A172 (cell line): ENCODE data around the gene RITA1. TPM values are rescaled to one million over a fixed set of nuclear protein-coding genes. Genes with fewer than 3 reads are reported as not detected.
A peak's percentile ranks its signal among the peaks of the same experiment; 100 is the strongest.

ENCODE experiments used
- DNase-seq: peaks from one replicate; pipeline ENCODE4 v3.0.0-alpha.2; 2015; ENCODE audit warnings: low spot score
- total RNA-seq: library from RNA; depleted of rRNA; stranded (reverse); fragments of >200 nt; shearing (Covaris generic); gene quantifications from 2 replicates; pipeline ENCODE4 v1.2.3, GENCODE V29; 2014

RITA1 gene
- total RNA-seq, 1 experiment from 2014 or later = 52.2 TPM

GRCh38 chr12:113179023-113179422, 6.5 kb upstream of the RITA1 start:
- no peak for DNase-seq

- DNase-seq = no peak
Observed at GRCh38 chr12:113180333-113180732, 5.2 kb upstream of the RITA1 start.

- DNase-seq = no peak
Observed at GRCh38 chr12:113181975-113182374, 3.5 kb upstream of the RITA1 start.

DNA sequence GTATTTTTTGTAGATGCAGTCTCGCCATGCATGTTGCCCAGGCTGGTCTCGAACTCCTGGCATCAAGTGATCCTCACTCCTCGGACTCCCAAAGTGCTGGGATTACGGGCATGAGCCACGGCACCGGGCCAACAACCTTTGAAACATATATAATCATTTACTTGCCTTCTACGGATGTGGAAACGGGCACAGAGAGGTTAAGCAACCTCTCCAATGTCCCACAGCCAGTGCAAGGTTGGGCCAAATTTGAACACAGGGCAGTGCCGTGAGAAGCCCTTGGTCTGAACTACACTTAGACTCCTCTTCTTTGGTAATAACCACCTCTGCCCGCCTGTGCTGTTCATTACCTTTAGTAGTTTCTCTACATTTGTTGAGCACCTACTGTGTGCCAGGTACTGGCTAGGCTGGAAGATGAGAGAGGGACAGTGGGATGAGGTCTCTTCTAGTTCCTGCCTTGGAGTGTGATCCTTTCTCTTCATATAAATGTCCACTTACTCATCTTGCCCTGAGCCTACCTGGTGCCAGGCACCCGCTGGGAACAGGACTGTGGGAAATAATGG, 2.4 kb upstream of the RITA1 start:
- DNase-seq = no peak

DNA sequence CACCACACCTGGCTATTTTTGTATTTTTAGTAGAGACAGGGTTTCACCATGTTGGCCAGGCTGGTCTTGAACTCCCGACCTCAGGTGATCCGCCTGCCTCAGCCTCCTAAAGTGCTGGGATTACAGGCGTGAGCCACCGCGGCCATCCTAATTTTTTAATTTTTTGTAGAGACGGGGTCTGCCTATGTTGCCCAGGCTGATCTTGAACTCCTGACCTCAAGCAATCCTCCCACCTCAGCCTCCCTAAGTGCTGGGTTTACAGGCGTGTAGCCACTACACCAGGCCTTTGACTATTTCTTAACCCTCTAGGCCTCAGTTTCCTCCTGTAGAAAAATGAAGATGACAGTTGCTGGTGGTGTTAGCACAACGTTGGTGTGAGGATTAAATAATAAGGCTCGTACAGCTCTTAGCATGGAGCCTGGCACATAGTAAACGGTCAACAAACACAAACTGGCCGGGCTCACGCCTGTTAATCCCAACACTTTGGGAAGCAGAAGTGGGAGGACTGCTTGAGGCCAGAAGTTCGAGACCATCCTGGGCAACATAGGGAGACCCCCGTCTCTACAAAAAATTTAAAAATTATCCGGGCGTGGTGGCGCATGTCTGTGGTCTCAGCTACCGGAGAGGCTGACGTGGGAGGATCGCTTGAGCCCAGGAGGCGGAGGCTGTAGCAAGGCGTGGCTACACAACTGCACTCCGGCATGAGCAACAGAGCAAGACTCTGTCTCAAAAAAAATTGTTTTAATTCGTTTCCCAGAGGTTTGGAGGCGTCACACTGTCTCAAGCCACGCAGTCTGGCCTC, 1.2 kb upstream of the RITA1 start:
- DNase-seq = no peak

DNA sequence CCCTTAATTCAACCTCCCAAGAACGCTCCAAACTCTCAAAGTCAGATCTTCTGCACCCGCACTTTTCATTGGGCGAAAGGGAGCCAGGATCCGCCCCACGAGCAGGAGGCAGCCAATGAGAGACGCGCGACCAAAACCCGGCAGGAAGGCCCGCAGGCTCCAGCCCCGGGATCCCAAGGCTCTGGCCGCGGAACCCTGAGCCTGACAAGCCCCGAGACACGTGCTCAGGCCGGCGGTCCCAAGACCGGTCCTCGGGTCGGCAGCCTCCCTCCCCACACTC, 681 bp upstream of the RITA1 start:
- peak; percentile 84 for DNase-seq

GRCh38 chr12:113186033-113186365, 478 bp downstream of the RITA1 start:
- no peak for DNase-seq

- DNase-seq = no peak
Observed at GRCh38 chr12:113186666-113187325, 1.3 kb downstream of the RITA1 start.

- DNase-seq = no peak
Observed at GRCh38 chr12:113189361-113189760, 3.8 kb downstream of the RITA1 start.

DNA sequence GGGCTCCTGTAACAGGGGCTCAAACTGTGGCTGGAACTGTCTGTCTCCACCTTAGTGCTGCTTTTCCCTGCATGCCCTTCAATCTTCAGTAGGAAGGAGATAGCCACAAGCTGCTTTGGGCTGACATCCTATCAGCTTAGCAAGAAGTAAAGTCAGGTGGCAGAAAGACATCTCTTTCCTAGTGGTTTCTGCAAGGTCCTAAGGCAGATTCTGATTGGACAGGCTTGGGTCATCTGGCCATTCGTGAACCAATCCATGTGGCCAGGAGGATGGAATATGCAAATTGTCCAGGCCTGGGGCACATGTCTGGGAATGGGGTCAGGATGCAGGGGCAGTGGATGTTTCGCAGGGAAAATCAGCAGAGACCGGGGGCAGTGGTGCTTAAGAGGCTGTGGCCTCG, 5.2 kb downstream of the RITA1 start:
- peak; percentile 90 for DNase-seq

GRCh38 chr12:113191227-113191626, 5.7 kb downstream of the RITA1 start:
- DNase-seq = no peak

DNA sequence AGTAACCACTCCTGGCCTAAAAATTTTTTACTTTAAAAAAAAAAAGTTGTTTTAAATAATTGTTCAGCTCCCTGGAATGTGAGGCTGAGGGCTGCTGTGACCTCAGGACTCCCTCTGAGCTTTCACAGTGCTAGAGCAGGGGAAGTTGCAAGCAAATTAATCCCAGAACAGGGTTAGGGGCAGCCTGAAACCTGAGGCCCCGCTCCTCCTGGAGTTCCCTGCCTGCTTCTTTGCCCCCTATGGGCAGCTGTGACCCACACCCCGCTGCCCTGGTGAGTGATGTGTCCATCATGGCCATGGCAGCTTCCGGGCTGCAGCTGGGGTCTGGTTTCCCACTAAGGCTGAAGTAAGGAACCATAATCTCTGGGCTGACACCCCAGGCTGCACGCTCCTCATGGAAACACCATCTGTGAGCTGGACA, 9.5 kb downstream of the RITA1 start:
- peak; percentile 42 for DNase-seq

DNA sequence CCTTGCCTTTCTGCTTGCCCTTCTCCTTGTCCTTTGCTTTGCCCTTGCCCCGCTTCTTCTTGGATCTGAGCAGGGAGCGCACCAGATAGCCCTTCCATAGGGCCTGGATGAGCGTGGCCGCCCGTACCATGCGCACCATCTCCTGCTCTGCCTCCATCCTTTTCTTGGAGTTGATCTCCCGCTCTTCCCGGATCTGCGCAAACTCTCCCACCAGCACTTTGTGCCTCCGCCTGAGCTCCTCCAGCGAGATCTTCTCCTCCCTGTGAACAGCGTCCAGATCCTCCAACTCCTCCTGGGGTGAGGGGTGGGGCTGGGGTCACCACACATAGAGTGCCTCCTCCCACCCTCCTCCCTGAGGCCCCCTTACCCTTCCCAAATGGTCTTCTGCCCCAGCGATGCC, 10.1 kb downstream of the RITA1 start:
- no peak for DNase-seq

- DNase-seq = no peak
Observed at GRCh38 chr12:113196582-113196981, 11.1 kb downstream of the RITA1 start.

GRCh38 chr12:113196990-113197389, 11.5 kb downstream of the RITA1 start:
- peak; percentile 81 for DNase-seq

DNA sequence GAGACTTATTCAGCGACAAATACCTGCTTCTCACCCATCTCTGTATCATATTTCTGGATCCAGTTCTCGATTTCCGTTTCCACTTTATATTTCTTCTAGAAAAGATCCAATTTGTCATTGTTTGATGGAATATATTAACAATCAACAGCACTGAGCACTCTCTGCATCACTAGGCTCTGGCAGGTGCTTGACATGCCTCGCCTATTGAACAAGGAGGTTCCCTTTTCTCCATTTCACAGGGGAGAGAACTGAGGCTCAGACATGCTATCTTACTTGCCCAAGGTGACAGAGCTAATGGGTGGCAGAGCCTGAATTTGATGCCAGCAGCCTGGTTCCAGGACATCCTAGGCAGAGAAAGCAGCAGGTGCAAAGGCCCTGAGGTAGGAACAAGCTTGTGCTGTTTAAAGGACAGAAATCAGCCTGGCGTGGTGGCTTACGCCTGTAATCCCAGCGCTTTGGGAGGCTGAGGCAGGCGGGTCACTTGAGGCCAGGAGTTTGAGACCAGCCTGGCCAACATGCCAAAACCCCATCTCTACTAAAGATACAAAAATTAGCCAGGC, 12.1 kb downstream of the RITA1 start:
- DNase-seq = no peak

- no peak for DNase-seq
Observed at GRCh38 chr12:113198296-113198695, 12.8 kb downstream of the RITA1 start.

- no peak for DNase-seq
Observed at GRCh38 chr12:113200021-113200797, 14.7 kb downstream of the RITA1 start.

DNA sequence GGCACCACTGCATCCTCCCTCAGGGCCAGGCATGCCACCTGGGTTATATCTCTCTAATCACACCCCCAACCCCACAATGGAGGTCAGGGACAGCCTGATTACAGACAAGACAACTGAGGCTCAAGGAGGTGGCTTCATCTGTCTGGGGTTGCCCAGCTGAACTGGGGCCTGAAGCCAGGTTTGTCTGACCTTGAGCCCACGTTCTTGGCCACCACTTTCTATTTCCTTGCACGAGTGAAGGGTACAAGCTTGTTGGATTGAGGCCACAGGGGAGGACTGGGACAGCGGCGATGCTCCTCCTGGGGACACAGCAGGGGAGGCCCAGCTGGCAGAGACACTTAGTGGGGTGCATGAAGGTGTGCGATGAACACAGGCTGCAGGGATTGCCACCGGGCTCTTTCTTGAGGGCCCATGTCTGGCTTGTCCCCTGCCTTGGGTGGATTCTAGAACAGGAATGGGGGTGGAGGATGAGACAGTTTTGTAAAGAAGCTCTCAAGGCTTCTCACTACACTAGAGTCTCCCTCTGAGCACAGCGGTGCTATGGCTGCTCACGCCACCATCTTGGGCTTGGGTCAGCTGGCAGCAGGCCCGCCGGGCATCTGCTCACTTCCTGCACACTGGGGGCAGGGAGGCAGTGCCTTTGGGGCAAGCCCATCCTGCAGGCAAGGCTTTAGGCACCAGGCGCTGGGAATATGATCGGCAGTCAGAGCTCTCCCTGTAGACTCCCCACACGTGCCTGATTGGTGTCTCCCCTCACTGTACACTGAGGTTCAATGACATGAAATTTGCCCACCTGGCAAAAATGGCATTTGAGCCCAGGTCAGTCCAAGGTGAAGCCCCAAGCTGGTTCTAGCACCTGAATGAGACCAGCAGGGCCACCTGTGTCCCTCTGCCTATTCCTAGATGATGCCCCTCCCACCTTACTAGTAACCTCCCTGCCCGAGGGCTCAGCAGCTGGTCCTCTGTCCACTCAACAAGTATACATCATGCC, 16.0 kb downstream of the RITA1 start:
- no peak for DNase-seq

GRCh38 chr12:113202300-113203075, 17.0 kb downstream of the RITA1 start:
- no peak for DNase-seq
